ENCODE data around the gene UBE2D4.
A peak's percentile ranks its signal among the peaks of the same experiment; 100 is the strongest.
"Not testable (repeated sequence)": the region's sequence is repeated elsewhere in the genome, so short reads cannot be mapped to it uniquely, and the experiment has no call there.

The UBE2D4 gene

GRCh38 chr7:43925984-43926797 is at the start of gene UBE2D4:
TSS of gene UBE2D4 (plus strand) at chr7:43926436. CDS start at chr7:43926533, 97 bp downstream.
- peak; percentile 92 to 94 for DNase-seq

GRCh38 chr7:43876976-43877745 is 49.1 kb upstream of the UBE2D4 start:
- no peak for DNase-seq

GRCh38 chr7:43877968-43878864 is 48.0 kb upstream of the UBE2D4 start:
- no peak for DNase-seq

GRCh38 chr7:43878867-43879266 is 47.4 kb upstream of the UBE2D4 start:
- DNase-seq, result no peak

- no peak for DNase-seq
These were observed 46.8 kb upstream of the UBE2D4 start for GRCh38 chr7:43879477-43879876.

- DNase-seq, result no peak
These were observed 45.6 kb upstream of the UBE2D4 start for GRCh38 chr7:43880596-43880995.

GRCh38 chr7:43884209-43884608 is 42.0 kb upstream of the UBE2D4 start:
- no peak for DNase-seq

GRCh38 chr7:43884617-43885016 is 41.6 kb upstream of the UBE2D4 start:
- no peak for DNase-seq

- no peak for DNase-seq
These were observed 37.0 kb upstream of the UBE2D4 start for GRCh38 chr7:43888993-43889945.

GRCh38 chr7:43890468-43890867 is 35.8 kb upstream of the UBE2D4 start:
- DNase-seq, result no peak

- no peak for DNase-seq
These were observed 34.9 kb upstream of the UBE2D4 start for GRCh38 chr7:43891069-43891955.

GRCh38 chr7:43895847-43896415 is 30.3 kb upstream of the UBE2D4 start:
- no peak for DNase-seq

GRCh38 chr7:43898571-43898970 is 27.7 kb upstream of the UBE2D4 start:
- DNase-seq, result not testable (repeated sequence)

- no peak for DNase-seq
These were observed 23.6 kb upstream of the UBE2D4 start for GRCh38 chr7:43902542-43903054.

- DNase-seq, result no peak
These were observed 21.6 kb upstream of the UBE2D4 start for GRCh38 chr7:43904533-43905208.

GRCh38 chr7:43905209-43905946 is 20.9 kb upstream of the UBE2D4 start:
- DNase-seq, result no peak

GRCh38 chr7:43905956-43906330 is 20.3 kb upstream of the UBE2D4 start:
- DNase-seq, result peak; percentile 36 to 41

- peak; percentile 54 to 65 for DNase-seq
These were observed 19.8 kb upstream of the UBE2D4 start, which contains the start of gene URGCP for GRCh38 chr7:43906331-43907010. TSS of gene URGCP (minus strand) at chr7:43906596. CDS start at chr7:43906575, 21 bp downstream.
